GM23248 (cell line): ENCODE data around the gene SAMMSON.

Source experiments
- EZH2 ChIP-seq: fragments of 200-600 bp; sonication (generic); IDR thresholded peaks from 2 replicates; pipeline ENCODE4 v1.6.1; 2018; ENCODE audit warnings: antibody characterized with exemption, mild to moderate bottlenecking; ENCODE audit not compliant: insufficient read depth, poor library complexity, severe bottlenecking
- EZH2phosphoT487 ChIP-seq: fragments of 200-600 bp; sonication (generic); IDR thresholded peaks from 2 replicates; pipeline ENCODE4 v1.6.1; 2018; ENCODE audit warnings: antibody characterized with exemption, moderate library complexity, mild to moderate bottlenecking, low read depth; ENCODE audit not compliant: insufficient read depth

DNA sequence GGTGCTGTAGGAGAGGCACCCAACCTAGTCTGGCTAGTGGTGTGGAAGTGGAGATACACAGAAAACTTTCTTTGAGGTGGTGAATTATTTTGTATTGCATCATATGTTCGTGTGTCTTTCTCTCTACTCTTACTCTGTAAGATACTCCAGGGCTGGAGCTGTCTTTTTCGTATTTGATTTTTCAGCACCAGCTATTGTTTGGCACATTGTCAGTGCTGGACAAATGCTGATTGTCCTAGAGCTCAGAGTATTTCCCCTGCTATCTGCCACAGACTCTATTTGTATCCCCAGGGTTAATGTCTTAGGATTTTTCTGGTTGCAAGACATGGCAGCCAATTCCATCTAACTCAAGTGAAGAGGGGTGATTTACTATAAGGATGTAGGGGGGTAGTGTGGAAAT lies 110.5 kb downstream of the SAMMSON start:
- TF ChIP-seq EZH2, result no peak
- TF ChIP-seq EZH2phosphoT487, result no peak
